Measurements from ENCODE around the gene SECTM1. TPM values are rescaled to one million over a fixed set of nuclear protein-coding genes. Genes with fewer than 3 reads are reported as not detected.

SECTM1 gene
- total and polyA plus RNA-seq, 4 experiments from 2014 or later = 2.2 to 6.1 (median 4.8) TPM

DNA sequence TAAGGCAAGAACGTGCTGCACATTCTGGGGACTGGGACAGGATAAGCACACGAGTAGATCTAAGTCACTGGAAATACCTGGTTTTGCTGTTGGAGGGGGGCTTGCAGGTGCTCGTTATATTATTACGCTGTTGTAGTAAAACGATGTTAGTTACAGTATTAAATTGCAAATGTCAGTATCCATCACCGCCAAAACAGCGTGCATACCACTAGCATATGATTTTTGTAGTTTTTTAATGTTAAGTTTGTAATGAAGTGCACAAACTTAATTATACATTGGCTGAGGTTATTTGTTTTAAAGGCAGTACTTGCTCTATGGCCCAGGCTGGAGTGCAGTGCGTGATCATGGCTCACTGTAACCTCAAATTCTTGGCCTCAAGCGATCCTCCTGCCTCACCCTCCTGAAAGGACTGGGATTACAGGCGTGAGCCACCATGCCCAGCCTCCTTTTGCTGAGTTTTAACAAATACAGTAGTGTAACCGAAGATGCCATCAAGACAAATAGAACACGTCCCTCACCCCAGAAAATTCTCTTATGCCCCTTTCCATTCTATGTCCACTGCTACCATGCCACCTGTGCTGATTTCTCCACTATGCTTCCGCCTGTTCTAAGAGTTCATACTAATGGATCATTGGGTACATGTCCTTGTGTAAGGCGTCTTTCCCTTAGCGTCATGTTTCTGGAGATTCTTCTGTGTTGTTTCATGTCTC lies 39.3 kb downstream of the SECTM1 start:
- Histone ChIP-seq H3K27ac (ENCODE audit: low read depth, low read length) (no peak overlapping the region), H3K4me3 (ENCODE audit: low read length in 2 of 2) (no peak overlapping the region), H3K27me3 (ENCODE audit: insufficient read depth, low read length) (no peaks in the 10 kb centered on the region), H3K36me3 (ENCODE audit: insufficient read depth, low read length) (no peaks in the 10 kb centered on the region), H3K4me1 (ENCODE audit: insufficient read depth, low read length) (peaks cover 39% of the 10 kb centered on the region), H3K9me3 (ENCODE audit: control insufficient read depth in 1 of 2, low read length in 2 of 2) (no peaks in the 10 kb centered on the region)
- DNase-seq = no peak
- Mint-ChIP-seq H3K4me3 (peak overlapping the region; percentile 42 to 84 (median 66)), H3K9me3 (no peaks in the 10 kb centered on the region), H3K4me1 (peaks cover 36 to 63% (median 49%) of the 10 kb centered on the region in 4 donors), H3K27ac (peak overlapping the region; percentile 79 to 97 (median 90)), H3K36me3 (peaks cover 0 to 15% of the 10 kb centered on the region in 2 donors), H3K27me3 (no peaks in the 10 kb centered on the region)
- CTCF ChIA-PET (ENCODE audit: partially characterized antibody) = no interaction called here
- intact Hi-C loops (cut with micrococcal nuclease) = loop anchor here (10.0 kb wide), 1 partner anchor 429 kb away; the partner anchor contains the start of gene P4HB
- POLR2A ChIA-PET (ENCODE audit: partially characterized antibody) = interaction anchor here (0.7 to 2.7 kb wide), 7 partner anchors 8 to 88 kb away, joined by 3 to 16 read pairs (median 6); partner anchors contain the start of genes CD7 and CSNK1D

- intact Hi-C loops (cut with micrococcal nuclease) = loop anchor here (1.0 to 10.0 kb wide), 3 partner anchors 19 to 428 kb away; partner anchors contain the start of genes CSNK1D, P4HB and SLC16A3
- POLR2A ChIA-PET (ENCODE audit: partially characterized antibody) = interaction anchor here (0.5 to 2.7 kb wide), 26 partner anchors 8 to 366 kb away, joined by 3 to 43 read pairs (median 4); partner anchors contain the start of genes CD7, CENPX, CSNK1D and DCXR
- H3K27me3 ChIP-seq (ENCODE audit: insufficient read depth, low read length) = no peaks in the 10 kb centered on the region
- DNase-seq = peak; percentile 92 to 95 (median 92)
- peak overlapping the region; percentile 42 to 66 for H3K4me3 ChIP-seq (ENCODE audit: low read length in 2 of 2)
- Mint-ChIP-seq H3K9me3 (no peaks in the 10 kb centered on the region), H3K4me3 (peak overlapping the region; percentile 85 to 95 (median 91)), H3K27ac (peak overlapping the region; percentile 90 to 97 (median 95)), H3K36me3 (peaks cover 0 to 8% of the 10 kb centered on the region in 2 donors), H3K27me3 (no peaks in the 10 kb centered on the region), H3K4me1 (peaks cover 29 to 46% (median 36%) of the 10 kb centered on the region in 4 donors)
- H3K4me1 ChIP-seq (ENCODE audit: insufficient read depth, low read length) = peaks cover 24% of the 10 kb centered on the region
- CTCF ChIA-PET (ENCODE audit: partially characterized antibody) = interaction anchor here (0.9 to 2.2 kb wide), 3 partner anchors 9 to 86 kb away, joined by 3 to 11 read pairs (median 4); partner anchors contain the start of gene CD7
- H3K9me3 ChIP-seq (ENCODE audit: control insufficient read depth in 1 of 2, low read length in 2 of 2) = no peaks in the 10 kb centered on the region
- H3K27ac ChIP-seq (ENCODE audit: low read depth, low read length) = peak overlapping the region; percentile 84
- H3K36me3 ChIP-seq (ENCODE audit: insufficient read depth, low read length) = no peaks in the 10 kb centered on the region
Measured at GRCh38 chr17:82292251-82293154, 41.1 kb downstream of the SECTM1 start.

DNA sequence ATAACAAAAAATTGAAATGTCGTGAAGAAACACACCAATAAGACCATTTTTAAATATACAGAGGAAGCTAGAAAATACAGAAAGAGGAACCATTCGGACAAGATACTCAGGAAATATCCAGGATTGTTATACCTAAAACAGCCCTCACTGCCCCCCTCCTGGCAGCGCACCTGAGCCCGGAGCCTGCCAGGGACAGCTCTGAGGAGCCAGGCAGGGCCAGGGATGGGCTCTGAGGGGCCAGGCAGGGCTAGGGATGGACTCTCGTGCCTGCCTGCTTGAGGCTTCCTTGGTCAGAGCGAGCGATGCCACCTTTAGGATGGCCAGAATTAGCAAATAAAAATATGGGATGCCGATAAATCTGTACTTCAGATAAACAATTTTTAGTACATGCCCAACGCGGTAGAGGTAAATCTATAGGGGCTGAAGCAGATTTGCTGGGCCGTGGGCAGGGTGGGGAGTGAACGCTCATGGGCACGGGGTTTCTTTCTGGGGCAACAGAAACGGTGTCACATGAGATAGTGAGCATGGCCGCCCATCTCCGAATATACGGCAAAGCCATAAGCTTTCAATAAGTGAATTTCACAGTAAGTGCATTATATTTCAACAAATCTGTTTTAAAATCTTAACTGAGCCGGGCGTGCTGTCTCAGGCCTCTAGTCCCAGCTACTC lies 41.9 kb downstream of the SECTM1 start:
- Histone ChIP-seq H3K36me3 (ENCODE audit: insufficient read depth, low read length) (no peaks in the 10 kb centered on the region), H3K4me1 (ENCODE audit: insufficient read depth, low read length) (peaks cover 16% of the 10 kb centered on the region), H3K27ac (ENCODE audit: low read depth, low read length) (peak overlapping the region; percentile 84), H3K27me3 (ENCODE audit: insufficient read depth, low read length) (no peaks in the 10 kb centered on the region), H3K4me3 (ENCODE audit: low read length in 2 of 2) (peak overlapping the region; percentile 42 to 66), H3K9me3 (ENCODE audit: control insufficient read depth in 1 of 2, low read length in 2 of 2) (no peaks in the 10 kb centered on the region)
- Mint-ChIP-seq H3K27ac (peak overlapping the region; percentile 10 to 91 (median 71)), H3K9me3 (no peaks in the 10 kb centered on the region), H3K4me1 (peaks cover 21 to 38% (median 29%) of the 10 kb centered on the region in 4 donors), H3K27me3 (no peaks in the 10 kb centered on the region), H3K36me3 (peaks cover 0 to 2% of the 10 kb centered on the region in 2 donors), H3K4me3 (peak overlapping the region; percentile 57 to 90 (median 72))
- DNase-seq = peak in 1 of 5 donors; percentile 7
- intact Hi-C loops (cut with micrococcal nuclease) = loop anchor here (1.0 to 10.0 kb wide), 3 partner anchors 18 to 427 kb away; partner anchors contain the start of genes CSNK1D, P4HB and SLC16A3
- CTCF ChIA-PET (ENCODE audit: partially characterized antibody) = interaction anchor here (0.9 to 2.2 kb wide), 2 partner anchors 9 to 86 kb away, joined by 4 to 11 read pairs; no protein-coding TSS in a partner anchor
- POLR2A ChIA-PET (ENCODE audit: partially characterized antibody) = interaction anchor here (0.9 to 2.7 kb wide), 17 partner anchors 7 to 365 kb away, joined by 3 to 43 read pairs (median 5); partner anchors contain the start of genes CD7, CENPX, CSNK1D and DCXR

DNA sequence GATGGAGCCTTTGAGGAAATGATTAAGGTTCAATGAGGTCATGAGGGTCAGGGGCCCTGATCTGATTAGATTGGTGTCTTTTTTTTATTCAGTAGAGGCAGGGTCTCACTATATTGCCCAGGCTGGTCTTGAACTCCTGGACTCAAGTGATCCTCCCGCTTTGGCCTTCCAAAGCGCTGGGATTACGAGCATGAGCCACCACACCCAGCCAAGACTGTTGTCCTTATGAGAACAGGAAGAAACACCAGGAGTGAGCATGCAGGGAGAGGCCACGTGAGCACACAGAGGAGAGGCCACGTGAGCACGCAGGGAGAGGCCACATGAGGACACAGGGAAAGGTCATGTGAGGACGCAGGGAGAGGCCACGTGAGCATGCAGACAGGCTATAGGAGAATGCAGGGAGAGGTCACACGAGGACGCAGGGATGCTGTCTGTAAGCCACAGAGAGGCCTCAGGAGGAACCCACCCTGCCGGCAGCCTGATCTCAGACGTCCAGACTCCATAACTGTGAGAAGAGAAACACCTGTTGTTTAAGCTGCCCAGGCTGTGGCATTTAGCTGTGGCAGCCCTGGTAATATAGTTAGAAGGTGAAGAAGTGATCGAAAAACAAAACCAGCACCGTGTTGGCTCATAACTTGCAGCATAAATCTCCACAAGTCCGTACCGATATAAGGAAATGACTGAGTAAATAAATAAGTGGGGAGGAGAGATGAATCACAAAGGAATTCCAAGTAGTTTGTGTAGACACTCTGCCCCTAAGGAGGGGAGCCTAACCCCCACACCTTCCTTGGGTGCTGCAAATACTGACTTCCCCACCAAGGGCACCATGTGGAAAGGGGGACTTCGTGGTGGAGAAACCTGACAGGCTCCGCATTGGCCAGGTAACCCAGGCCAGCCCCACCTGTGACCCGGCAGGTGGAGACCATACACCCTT lies 45.4 kb downstream of the SECTM1 start:
- H3K4me3 ChIP-seq (ENCODE audit: low read length in 2 of 2) = no peak overlapping the region
- Mint-ChIP-seq H3K27ac (peak overlapping the region in 1 of 7 donors; percentile 57), H3K4me1 (peaks cover 3 to 10% (median 6%) of the 10 kb centered on the region in 4 donors), H3K36me3 (peaks cover 0 to 2% of the 10 kb centered on the region in 2 donors), H3K27me3 (no peaks in the 10 kb centered on the region), H3K4me3 (no peak overlapping the region), H3K9me3 (no peaks in the 10 kb centered on the region)
- no peaks in the 10 kb centered on the region for H3K9me3 ChIP-seq (ENCODE audit: control insufficient read depth in 1 of 2, low read length in 2 of 2)
- ChIA-PET POLR2A (ENCODE audit: partially characterized antibody) (interaction anchor here (0.9 to 1.4 kb wide), 2 partner anchors 9 to 15 kb away, joined by 4 to 5 read pairs; no protein-coding TSS in a partner anchor), CTCF (ENCODE audit: partially characterized antibody) (no interaction called here)
- no peak for DNase-seq
- peaks cover 8% of the 10 kb centered on the region for H3K4me1 ChIP-seq (ENCODE audit: insufficient read depth, low read length)
- H3K27me3 ChIP-seq (ENCODE audit: insufficient read depth, low read length) = no peaks in the 10 kb centered on the region
- no peaks in the 10 kb centered on the region for H3K36me3 ChIP-seq (ENCODE audit: insufficient read depth, low read length)
- intact Hi-C loops (cut with micrococcal nuclease) = no loop called here
- no peak overlapping the region for H3K27ac ChIP-seq (ENCODE audit: low read depth, low read length)

DNA sequence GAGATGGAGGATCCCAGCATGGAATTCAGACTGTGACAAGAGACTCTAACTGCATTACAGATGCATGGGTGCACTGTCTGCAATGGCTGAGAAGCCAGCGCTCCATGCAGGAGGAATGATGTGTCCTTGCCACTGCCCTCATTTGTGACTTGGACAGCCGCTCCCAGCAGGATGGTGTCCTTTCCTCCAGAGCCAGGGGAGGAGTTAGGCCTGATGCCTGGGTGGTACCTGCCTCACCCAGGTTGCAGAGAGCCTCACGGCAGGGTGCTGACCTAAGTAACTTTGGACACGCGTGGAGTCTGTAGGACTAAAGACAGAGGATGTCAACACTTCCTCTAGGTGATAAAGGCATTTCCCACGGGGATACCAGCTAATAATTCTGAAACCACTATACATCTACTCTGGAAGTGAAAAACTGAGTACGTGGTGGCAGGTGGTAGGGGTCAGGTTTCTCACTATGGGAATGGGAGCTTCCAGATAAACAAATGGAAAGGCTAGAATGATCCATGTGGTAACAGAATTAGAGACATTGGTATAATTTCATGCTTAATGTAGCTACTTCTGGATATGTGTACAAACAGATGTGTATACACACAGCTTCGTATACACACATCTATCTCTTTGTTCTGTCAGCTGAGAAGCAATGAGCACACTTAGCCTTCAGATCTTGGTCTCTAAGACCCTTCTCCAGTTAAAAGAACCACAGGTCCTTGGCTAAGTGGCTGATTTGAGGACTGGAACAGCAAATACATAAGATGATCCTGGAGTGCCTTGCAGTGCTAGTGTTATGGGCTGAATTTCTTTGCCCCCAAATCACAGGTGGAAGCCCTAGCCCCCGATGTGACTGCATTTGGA lies 46.3 kb downstream of the SECTM1 start:
- H3K36me3 ChIP-seq (ENCODE audit: insufficient read depth, low read length) = no peaks in the 10 kb centered on the region
- ChIA-PET CTCF (ENCODE audit: partially characterized antibody) (no interaction called here), POLR2A (ENCODE audit: partially characterized antibody) (interaction anchor here (0.9 kb wide), 1 partner anchor 10 kb away, joined by 5 read pairs; no protein-coding TSS in a partner anchor)
- Mint-ChIP-seq H3K4me1 (peaks cover 0 to 10% (median 3%) of the 10 kb centered on the region in 4 donors), H3K36me3 (no peaks in the 10 kb centered on the region), H3K27ac (peak overlapping the region in 1 of 7 donors; percentile 10), H3K9me3 (no peaks in the 10 kb centered on the region), H3K4me3 (no peak overlapping the region), H3K27me3 (no peaks in the 10 kb centered on the region)
- H3K27me3 ChIP-seq (ENCODE audit: insufficient read depth, low read length) = no peaks in the 10 kb centered on the region
- DNase-seq = no peak
- H3K4me1 ChIP-seq (ENCODE audit: insufficient read depth, low read length) = peaks cover 14% of the 10 kb centered on the region
- intact Hi-C loops (cut with micrococcal nuclease) = no loop called here
- H3K9me3 ChIP-seq (ENCODE audit: control insufficient read depth in 1 of 2, low read length in 2 of 2) = no peaks in the 10 kb centered on the region
- H3K4me3 ChIP-seq (ENCODE audit: low read length in 2 of 2) = no peak overlapping the region
- no peak overlapping the region for H3K27ac ChIP-seq (ENCODE audit: low read depth, low read length)
